Transverse colon (tissue), 4 donors: Measurements from ENCODE around the gene GPBP1. TPM values are rescaled to one million over a fixed set of nuclear protein-coding genes. Genes with fewer than 3 reads are reported as not detected.

Experiments used
- DNase-seq: peaks from one replicate; pipeline ENCODE4 v3.0.0-alpha.2; 2019
- H3K27ac ChIP-seq, 4 donors: fragments of 200-600 bp; sonication (generic); 2 replicates each; pipeline ENCODE4 v1.5.1; 2016 to 2018; ENCODE audit warnings: inconsistent platforms in 4 of 4
- H3K27me3 ChIP-seq: fragments of 200-600 bp; sonication (generic); 2 replicates; pipeline ENCODE4 v1.5.1; 2017; ENCODE audit warnings: inconsistent platforms
- H3K36me3 ChIP-seq, 4 donors: fragments of 200-600 bp; sonication (generic); 2 replicates each; pipeline ENCODE4 v1.5.1; 2017 to 2019; ENCODE audit warnings: inconsistent platforms in 4 of 4
- H3K4me1 ChIP-seq, 4 donors: fragments of 200-600 bp; sonication (generic); 2 replicates each; pipeline ENCODE4 v1.5.1; 2017 to 2020; ENCODE audit warnings: inconsistent platforms in 4 of 4
- H3K4me3 ChIP-seq, 4 donors: fragments of 200-600 bp; sonication (generic); 1 replicate in 1 of 4; 2 replicates in 3 of 4; pipeline versions ENCODE4 v1.5.1 to v1.6.1; 2017 to 2019; ENCODE audit warnings: inconsistent platforms in 4 of 4
- H3K9me3 ChIP-seq, 2 donors: fragments of 200-600 bp; sonication (generic); 2 replicates each; pipeline ENCODE4 v1.5.1; 2017 to 2019; ENCODE audit warnings: inconsistent platforms in 2 of 2
- CTCF ChIP-seq, 5 experiments: fragments of 200-600 bp in 3 of 5; fragments of 450-650 bp in 2 of 5; sonication (generic) in 3 of 5; IDR thresholded peaks; 1 replicate in 2 of 5; 2 replicates in 3 of 5; pipeline ENCODE4 v1.5.1; 2016 to 2017; ENCODE audit warnings: antibody characterized with exemption in 5 of 5, inconsistent platforms in 3 of 5, mild to moderate bottlenecking in 2 of 5, moderate library complexity in 1 of 5
- EP300 ChIP-seq: sonication (generic); formaldehyde crosslinking; IDR thresholded peaks from one replicate; pipeline ENCODE4 v1.6.1; 2017; ENCODE audit warnings: antibody characterized with exemption, low read depth
- POLR2A ChIP-seq: fragments of 450-650 bp; IDR thresholded peaks from one replicate; pipeline ENCODE4 v1.6.1; 2016; ENCODE audit warnings: antibody characterized with exemption, mild to moderate bottlenecking, moderate library complexity
- POLR2AphosphoS5 ChIP-seq, 3 donors: sonication (generic); formaldehyde crosslinking; IDR thresholded peaks; one replicate each; pipeline ENCODE4 v1.6.1; 2016; ENCODE audit warnings: antibody characterized with exemption in 3 of 3
- WGBS, 2 donors: methylation state at CpG; one replicate each; pipeline ENCODE4 v1.1.5; 2018; ENCODE audit warnings: low coverage in 1 of 2; 5-methylcytosine and 5-hydroxymethylcytosine counted together
- in situ Hi-C, 4 donors: fragments of 200-750 bp; cut with MboI; loops; one replicate each; pipeline versions ENCODE4 v1.15.0 to v1.15.1; 2017; ENCODE audit warnings: low sequenced_read_pairs in 3 of 4, low pct_ligation_motif_present in 1 of 4, low pct_unique_long_range_greater_than_20kb in 1 of 4
- intact Hi-C: fragments of 100-400 bp; cut with DNase I; formaldehyde crosslinking; loops from one replicate; pipeline ENCODE4 v1.15.1; 2023; ENCODE audit warnings: low total_unique reads
- total RNA-seq, 4 donors: library from RNA; depleted of rRNA; stranded (reverse); fragments of >200 nt; gene quantifications; one replicate each; pipeline ENCODE4 v1.1.0, GENCODE V29; 2016

Gene GPBP1
- total RNA-seq, 4 donors from 2014 or later: 36.7 to 95.1 (median 75.6) TPM

- 67 to 85% methylated on average over 1 to 2 of the region's 2 CpGs for WGBS, 2 donors
- in situ Hi-C loops: no loop called here
- Histone ChIP-seq H3K27me3 (no peaks in the 10 kb centered on the region), H3K4me3 (no peak overlapping the region), H3K36me3 (peaks cover 0 to 14% (median 3%) of the 10 kb centered on the region in 4 donors), H3K4me1 (peaks cover 0 to 29% (median 3%) of the 10 kb centered on the region in 4 donors), H3K9me3 (no peaks in the 10 kb centered on the region), H3K27ac (no peak overlapping the region)
- no peak for DNase-seq
- intact Hi-C loops: no loop called here
- no peak for TF ChIP-seq CTCF (IDR thresholded peaks at IDR 0.05)
- no peak for TF ChIP-seq POLR2A
- TF ChIP-seq EP300: no peak
- TF ChIP-seq POLR2AphosphoS5 (IDR thresholded peaks at IDR 0.05): no peak
Measured at GRCh38 chr5:57195060-57195459, 21.2 kb downstream of the GPBP1 start.

- intact Hi-C loops: no loop called here
- no peak for TF ChIP-seq POLR2A
- TF ChIP-seq EP300: no peak
- no peak for TF ChIP-seq CTCF (IDR thresholded peaks at IDR 0.05)
- TF ChIP-seq POLR2AphosphoS5 (IDR thresholded peaks at IDR 0.05): no peak
- Histone ChIP-seq H3K27ac (peak overlapping the region in 1 of 4 donors; percentile 36), H3K4me1 (peaks cover 0 to 45% (median 3%) of the 10 kb centered on the region in 4 donors), H3K4me3 (no peak overlapping the region), H3K9me3 (no peaks in the 10 kb centered on the region), H3K36me3 (peaks cover 0 to 10% (median 0%) of the 10 kb centered on the region in 4 donors), H3K27me3 (no peaks in the 10 kb centered on the region)
- DNase-seq: no peak
- WGBS, 2 donors: 38 to 39% methylated on average over 2 to 8 of the region's 8 CpGs
- in situ Hi-C loops: loop anchor here in 2 of 4 donors (25.0 kb wide), 2 partner anchors 288 to 938 kb away; partner anchors contain the start of gene SETD9 (in 1 of the 2)
Measured at GRCh38 chr5:57199866-57200265, 26.0 kb downstream of the GPBP1 start.

GRCh38 chr5:57202811-57203210 lies 29.0 kb downstream of the GPBP1 start:
- in situ Hi-C loops: loop anchor here in 2 of 4 donors (25.0 kb wide), 2 partner anchors 291 to 941 kb away; partner anchors contain the start of gene SETD9 (in 1 of the 2)

GRCh38 chr5:57207007-57207653 lies 33.3 kb downstream of the GPBP1 start:
- Histone ChIP-seq H3K4me3 (no peak overlapping the region), H3K36me3 (no peaks in the 10 kb centered on the region), H3K9me3 (no peaks in the 10 kb centered on the region), H3K27me3 (no peaks in the 10 kb centered on the region), H3K4me1 (peaks cover 4 to 55% (median 22%) of the 10 kb centered on the region in 4 donors), H3K27ac (peak overlapping the region in 3 of 4 donors; percentile 19 to 57 (median 57))
- intact Hi-C loops: no loop called here
- TF ChIP-seq POLR2AphosphoS5 (IDR thresholded peaks at IDR 0.05): no peak
- TF ChIP-seq POLR2A: no peak
- no peak for TF ChIP-seq CTCF (IDR thresholded peaks at IDR 0.05)
- no peak for TF ChIP-seq EP300
- DNase-seq: no peak
- WGBS, 2 donors: 77 to 97% methylated on average over 3 to 7 of the region's 7 CpGs
- in situ Hi-C loops: loop anchor here in 2 of 4 donors (25.0 kb wide), 2 partner anchors 295 to 945 kb away; partner anchors contain the start of gene SETD9 (in 1 of the 2)

More at GRCh38 chr5:57202811-57203210, 29.0 kb downstream of the GPBP1 start:
- Histone ChIP-seq H3K36me3 (no peaks in the 10 kb centered on the region), H3K27ac (no peak overlapping the region), H3K27me3 (no peaks in the 10 kb centered on the region), H3K4me1 (peaks cover 5 to 63% (median 9%) of the 10 kb centered on the region in 4 donors), H3K9me3 (no peaks in the 10 kb centered on the region), H3K4me3 (no peak overlapping the region)
- 74 to 75% methylated on average over 1 of the region's 1 CpG for WGBS, 2 donors
- no peak for DNase-seq
- intact Hi-C loops: no loop called here
- TF ChIP-seq EP300 (no peak), POLR2AphosphoS5 (IDR thresholded peaks at IDR 0.05) (no peak), CTCF (IDR thresholded peaks at IDR 0.05) (no peak)
